Neural progenitor cell (in vitro differentiated cells): ENCODE data around the gene MTSS2. TPM values are rescaled to one million over a fixed set of nuclear protein-coding genes. Genes with fewer than 3 reads are reported as not detected.

Experiments used
- DNase-seq: peaks from one replicate; pipeline ENCODE4 v3.0.0-alpha.2; 2016; ENCODE audit warnings: low spot score
- H2AFZ ChIP-seq: fragments of 200-600 bp; sonication (generic); replicated peaks from 2 replicates; pipeline ENCODE4 v1.6.1; 2016; ENCODE audit warnings: antibody characterized with exemption
- H3F3A ChIP-seq: fragments of 200-600 bp; sonication (generic); 2 replicates; pipeline ENCODE4 v1.6.1; 2016; ENCODE audit warnings: antibody characterized with exemption, low read depth
- H3K27ac ChIP-seq: fragments of 200-600 bp; sonication (generic); 2 replicates; pipeline ENCODE4 v1.5.1; 2016; ENCODE audit warnings: mild to moderate bottlenecking
- H3K27me3 ChIP-seq: fragments of 200-600 bp; sonication (generic); 2 replicates; pipeline ENCODE4 v1.6.1; 2016; ENCODE audit warnings: mild to moderate bottlenecking, moderate library complexity
- H3K36me3 ChIP-seq: fragments of 200-600 bp; sonication (generic); 2 replicates; pipeline ENCODE4 v1.5.1; 2016
- H3K4me1 ChIP-seq: fragments of 200-600 bp; sonication (generic); 2 replicates; pipeline ENCODE4 v1.6.1; 2016; ENCODE audit warnings: mixed run types
- H3K4me2 ChIP-seq: fragments of 200-600 bp; sonication (generic); 2 replicates; pipeline ENCODE4 v1.6.1; 2016
- H3K4me3 ChIP-seq: fragments of 200-600 bp; sonication (generic); 2 replicates; pipeline ENCODE4 v1.5.1; 2016
- H3K79me2 ChIP-seq: fragments of 200-600 bp; sonication (generic); 2 replicates; pipeline ENCODE4 v1.6.1; 2016; ENCODE audit warnings: low read depth
- H3K9ac ChIP-seq: fragments of 200-600 bp; sonication (generic); 2 replicates; pipeline ENCODE4 v1.6.1; 2016
- H3K9me3 ChIP-seq: fragments of 200-600 bp; sonication (generic); 2 replicates; pipeline ENCODE4 v1.5.1; 2016; ENCODE audit warnings: low read depth
- H4K20me1 ChIP-seq: fragments of 200-600 bp; sonication (generic); 2 replicates; pipeline ENCODE4 v1.6.1; 2016; ENCODE audit warnings: low read depth
- H3K27ac Mint-ChIP-seq: 3 replicates; pipeline ENCODE4 v1.8.0; 2021; ENCODE audit warnings: mixed read lengths
- H3K27me3 Mint-ChIP-seq: 2 replicates; pipeline ENCODE4 v1.8.0; 2022; ENCODE audit warnings: low read depth, mild to moderate bottlenecking, inconsistent platforms, moderate library complexity, mixed read lengths; ENCODE audit not compliant: insufficient read depth
- H3K36me3 Mint-ChIP-seq: 3 replicates; pipeline ENCODE4 v1.8.0; 2021; ENCODE audit warnings: mixed read lengths
- H3K4me1 Mint-ChIP-seq: 3 replicates; pipeline ENCODE4 v1.8.0; 2021; ENCODE audit warnings: mixed read lengths
- H3K4me3 Mint-ChIP-seq: 3 replicates; pipeline ENCODE4 v1.8.0; 2021; ENCODE audit warnings: mild to moderate bottlenecking, moderate library complexity, mixed read lengths
- H3K9me3 Mint-ChIP-seq: 3 replicates; pipeline ENCODE4 v1.8.0; 2020; ENCODE audit warnings: mixed read lengths
- EZH2 ChIP-seq: fragments of 200-600 bp; sonication (generic); IDR thresholded peaks from 2 replicates; pipeline ENCODE4 v1.6.1; 2017; ENCODE audit warnings: antibody characterized with exemption, mild to moderate bottlenecking, moderate library complexity
- EZH2phosphoT487 ChIP-seq: fragments of 200-600 bp; sonication (generic); IDR thresholded peaks from 2 replicates; pipeline ENCODE4 v1.6.1; 2017; ENCODE audit warnings: antibody characterized with exemption
- total RNA-seq: library from RNA; depleted of rRNA; stranded (reverse); fragments of >200 nt; gene quantifications from 2 replicates; pipeline ENCODE4 v1.2.3, GENCODE V29; 2015; ENCODE audit warnings: low replicate concordance
- TF ChIP-seq, protein P1 (sequence below): fragments of 200-600 bp; sonication (generic); IDR thresholded peaks from 2 replicates; pipeline ENCODE4 v1.5.1; 2017; ENCODE audit warnings: antibody characterized with exemption, mild to moderate bottlenecking

MTSS2 gene
- total RNA-seq, 1 donor from 2014 or later, result 6.2 TPM

- Histone ChIP-seq H3K4me3 (no peak overlapping the region), H3K4me1 (peaks cover 14% of the 10 kb centered on the region), H3K36me3 (no peaks in the 10 kb centered on the region), H3K9ac (no peak overlapping the region), H3F3A (peaks cover 24% of the 10 kb centered on the region), H4K20me1 (peaks cover 37% of the 10 kb centered on the region), H3K27ac (no peak overlapping the region), H3K4me2 (peak overlapping the region; percentile 68), H3K9me3 (no peaks in the 10 kb centered on the region), H2AFZ (no peak overlapping the region), H3K79me2 (peaks cover 10% of the 10 kb centered on the region), H3K27me3 (peaks cover 10% of the 10 kb centered on the region)
- H3K4me3 Mint-ChIP-seq, result peak overlapping the region; percentile 86
- H3K27me3 Mint-ChIP-seq, result peaks cover 10% of the 10 kb centered on the region
- TF ChIP-seq EZH2phosphoT487, result no peak
- TF ChIP-seq, protein P1, sequence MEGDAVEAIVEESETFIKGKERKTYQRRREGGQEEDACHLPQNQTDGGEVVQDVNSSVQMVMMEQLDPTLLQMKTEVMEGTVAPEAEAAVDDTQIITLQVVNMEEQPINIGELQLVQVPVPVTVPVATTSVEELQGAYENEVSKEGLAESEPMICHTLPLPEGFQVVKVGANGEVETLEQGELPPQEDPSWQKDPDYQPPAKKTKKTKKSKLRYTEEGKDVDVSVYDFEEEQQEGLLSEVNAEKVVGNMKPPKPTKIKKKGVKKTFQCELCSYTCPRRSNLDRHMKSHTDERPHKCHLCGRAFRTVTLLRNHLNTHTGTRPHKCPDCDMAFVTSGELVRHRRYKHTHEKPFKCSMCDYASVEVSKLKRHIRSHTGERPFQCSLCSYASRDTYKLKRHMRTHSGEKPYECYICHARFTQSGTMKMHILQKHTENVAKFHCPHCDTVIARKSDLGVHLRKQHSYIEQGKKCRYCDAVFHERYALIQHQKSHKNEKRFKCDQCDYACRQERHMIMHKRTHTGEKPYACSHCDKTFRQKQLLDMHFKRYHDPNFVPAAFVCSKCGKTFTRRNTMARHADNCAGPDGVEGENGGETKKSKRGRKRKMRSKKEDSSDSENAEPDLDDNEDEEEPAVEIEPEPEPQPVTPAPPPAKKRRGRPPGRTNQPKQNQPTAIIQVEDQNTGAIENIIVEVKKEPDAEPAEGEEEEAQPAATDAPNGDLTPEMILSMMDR, result no peak
- no peak for TF ChIP-seq EZH2
- H3K36me3 Mint-ChIP-seq, result no peaks in the 10 kb centered on the region
- no peak for DNase-seq
- H3K9me3 Mint-ChIP-seq, result no peaks in the 10 kb centered on the region
- H3K27ac Mint-ChIP-seq, result peak overlapping the region; percentile 97
- H3K4me1 Mint-ChIP-seq, result peaks cover 37% of the 10 kb centered on the region
Observed at GRCh38 chr16:70687102-70687511, 1.3 kb upstream of the MTSS2 start.

- peaks cover 10% of the 10 kb centered on the region for H3K27me3 ChIP-seq
- DNase-seq, result no peak
- H3K4me3 Mint-ChIP-seq, result peak overlapping the region; percentile 86
- no peaks in the 10 kb centered on the region for H3K9me3 Mint-ChIP-seq
- H2AFZ ChIP-seq, result no peak overlapping the region
- H3K9ac ChIP-seq, result no peak overlapping the region
- H3K27me3 Mint-ChIP-seq, result peaks cover 10% of the 10 kb centered on the region
- peak overlapping the region; percentile 68 for H3K4me2 ChIP-seq
- no peak overlapping the region for H3K27ac ChIP-seq
- peaks cover 24% of the 10 kb centered on the region for H3F3A ChIP-seq
- no peak for TF ChIP-seq EZH2phosphoT487
- TF ChIP-seq, protein P1, result no peak
- peaks cover 14% of the 10 kb centered on the region for H3K4me1 ChIP-seq
- H3K4me1 Mint-ChIP-seq, result peaks cover 31% of the 10 kb centered on the region
- H3K79me2 ChIP-seq, result peaks cover 10% of the 10 kb centered on the region
- H3K9me3 ChIP-seq, result no peaks in the 10 kb centered on the region
- peak overlapping the region; percentile 66 for H3K27ac Mint-ChIP-seq
- peak overlapping the region; percentile 47 for H3K4me3 ChIP-seq
- peaks cover 42% of the 10 kb centered on the region for H4K20me1 ChIP-seq
- no peaks in the 10 kb centered on the region for H3K36me3 ChIP-seq
- no peaks in the 10 kb centered on the region for H3K36me3 Mint-ChIP-seq
Observed at GRCh38 chr16:70686376-70687101, 686 bp upstream of the MTSS2 start.

- Histone ChIP-seq H3K4me1 (peaks cover 14% of the 10 kb centered on the region), H3K9me3 (no peaks in the 10 kb centered on the region), H3K79me2 (peaks cover 10% of the 10 kb centered on the region), H3K36me3 (no peaks in the 10 kb centered on the region), H3K27me3 (peaks cover 10% of the 10 kb centered on the region), H3K4me2 (peak overlapping the region; percentile 98), H3K4me3 (peak overlapping the region; percentile 80), H2AFZ (no peak overlapping the region), H3F3A (peaks cover 24% of the 10 kb centered on the region), H3K27ac (no peak overlapping the region), H3K9ac (peak overlapping the region; percentile 60), H4K20me1 (peaks cover 51% of the 10 kb centered on the region)
- TF ChIP-seq EZH2phosphoT487, result no peak
- TF ChIP-seq, protein P1, result no peak
- TF ChIP-seq EZH2, result no peak
- Mint-ChIP-seq H3K4me1 (peaks cover 27% of the 10 kb centered on the region), H3K4me3 (peak overlapping the region; percentile 86), H3K27me3 (peaks cover 7% of the 10 kb centered on the region), H3K27ac (no peak overlapping the region), H3K36me3 (no peaks in the 10 kb centered on the region), H3K9me3 (no peaks in the 10 kb centered on the region)
- DNase-seq, result no peak
Observed at GRCh38 chr16:70685061-70685937, 554 bp downstream of the MTSS2 start.
